Testis (tissue), 2 donors: ENCODE measurements around the gene MND1.

Experiments used
- POLR2A ChIP-seq: fragments of 450-650 bp; IDR thresholded peaks from one replicate; pipeline ENCODE4 v1.6.1; 2017; ENCODE audit warnings: antibody characterized with exemption, mild to moderate bottlenecking, moderate library complexity
- TF ChIP-seq, protein P1 (sequence below), 3 experiments: fragments of 450-650 bp in 2 of 3; fragments of 200-600 bp in 1 of 3; sonication (generic) in 1 of 3; IDR thresholded peaks; one replicate each; pipeline ENCODE4 v1.5.1; 2016 to 2019; ENCODE audit warnings: antibody characterized with exemption in 3 of 3, mild to moderate bottlenecking in 2 of 3, moderate library complexity in 1 of 3

DNA sequence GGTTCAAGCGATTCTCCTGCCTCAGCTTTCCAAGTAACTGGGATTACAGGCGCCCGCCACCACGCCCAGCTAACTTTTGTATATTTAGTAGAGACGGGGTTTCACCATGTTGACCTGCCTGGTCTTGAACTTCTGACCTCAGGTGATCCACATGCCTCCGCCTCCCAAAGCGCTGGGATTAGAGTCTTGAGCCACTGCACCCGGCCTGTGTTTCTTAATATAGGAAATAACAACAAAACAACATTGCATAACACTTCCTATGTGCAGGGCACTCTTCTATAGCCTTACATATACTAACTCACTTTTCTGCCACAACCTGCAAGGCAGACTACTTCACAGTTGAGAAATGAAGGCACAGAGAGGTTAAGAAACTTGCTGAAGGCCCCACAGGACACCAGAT lies 108.9 kb downstream of the MND1 start:
- TF ChIP-seq, protein P1, sequence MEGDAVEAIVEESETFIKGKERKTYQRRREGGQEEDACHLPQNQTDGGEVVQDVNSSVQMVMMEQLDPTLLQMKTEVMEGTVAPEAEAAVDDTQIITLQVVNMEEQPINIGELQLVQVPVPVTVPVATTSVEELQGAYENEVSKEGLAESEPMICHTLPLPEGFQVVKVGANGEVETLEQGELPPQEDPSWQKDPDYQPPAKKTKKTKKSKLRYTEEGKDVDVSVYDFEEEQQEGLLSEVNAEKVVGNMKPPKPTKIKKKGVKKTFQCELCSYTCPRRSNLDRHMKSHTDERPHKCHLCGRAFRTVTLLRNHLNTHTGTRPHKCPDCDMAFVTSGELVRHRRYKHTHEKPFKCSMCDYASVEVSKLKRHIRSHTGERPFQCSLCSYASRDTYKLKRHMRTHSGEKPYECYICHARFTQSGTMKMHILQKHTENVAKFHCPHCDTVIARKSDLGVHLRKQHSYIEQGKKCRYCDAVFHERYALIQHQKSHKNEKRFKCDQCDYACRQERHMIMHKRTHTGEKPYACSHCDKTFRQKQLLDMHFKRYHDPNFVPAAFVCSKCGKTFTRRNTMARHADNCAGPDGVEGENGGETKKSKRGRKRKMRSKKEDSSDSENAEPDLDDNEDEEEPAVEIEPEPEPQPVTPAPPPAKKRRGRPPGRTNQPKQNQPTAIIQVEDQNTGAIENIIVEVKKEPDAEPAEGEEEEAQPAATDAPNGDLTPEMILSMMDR (IDR thresholded peaks at IDR 0.05) = no peak
- no peak for TF ChIP-seq POLR2A
